Measurements from ENCODE around the gene CORO6. TPM values are rescaled to one million over a fixed set of nuclear protein-coding genes. Genes with fewer than 3 reads are reported as not detected.
A peak's percentile ranks its signal among the peaks of the same experiment; 100 is the strongest.

Gene CORO6
- total RNA-seq, 4 donors from 2014 or later, result 2.0 to 39.9 (median 6.5) TPM

DNA sequence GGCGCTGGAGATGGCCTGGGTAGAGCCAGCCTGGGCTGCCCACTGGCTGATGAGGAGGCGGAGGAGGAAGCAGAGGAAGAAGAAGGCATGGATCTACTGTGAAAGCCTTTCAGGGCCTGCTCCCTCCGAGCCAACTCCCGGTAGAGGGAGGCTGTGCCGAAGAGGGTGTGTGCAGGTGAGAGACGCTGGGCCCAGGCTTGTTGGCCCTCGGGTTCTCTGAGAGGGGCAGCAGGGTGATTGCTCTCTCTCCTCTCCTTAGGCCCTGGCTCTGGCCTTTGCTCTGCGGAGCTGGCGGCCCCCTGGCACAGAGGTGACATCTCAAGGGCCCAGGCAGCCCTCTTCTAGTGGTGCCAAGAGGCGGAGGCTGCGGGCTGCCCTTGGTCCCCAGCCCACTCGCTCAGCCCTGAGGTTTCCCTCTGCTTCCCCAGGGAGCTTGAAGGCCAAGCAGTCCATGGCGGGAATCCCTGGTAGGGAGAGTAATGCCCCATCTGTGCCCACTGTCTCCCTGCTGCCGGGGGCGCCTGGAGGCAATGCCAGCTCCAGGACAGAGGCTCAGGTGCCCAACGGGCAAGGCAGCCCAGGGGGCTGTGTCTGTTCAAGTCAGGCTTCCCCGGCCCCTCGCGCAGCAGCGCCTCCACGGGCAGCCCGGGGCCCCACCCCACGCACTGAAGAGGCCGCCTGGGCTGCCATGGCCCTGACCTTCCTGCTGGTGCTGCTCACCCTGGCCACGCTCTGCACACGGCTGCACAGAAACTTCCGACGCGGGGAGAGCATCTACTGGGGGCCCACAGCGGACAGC lies 50.6 kb downstream of the CORO6 start:
- Histone ChIP-seq H3K4me3 (peak overlapping the region; percentile 9 to 52 (median 34)), H3K27me3 (no peaks in the 10 kb centered on the region), H3K27ac (peak overlapping the region in 3 of 4 donors; percentile 3 to 59 (median 23)), H3K36me3 (peaks cover 21 to 45% (median 25%) of the 10 kb centered on the region in 3 donors), H3K4me1 (peaks cover 17 to 64% (median 23%) of the 10 kb centered on the region in 3 donors), H3K9me3 (no peaks in the 10 kb centered on the region)
- TF ChIP-seq POLR2A (IDR thresholded peaks at IDR 0.05), result no peak
- TF ChIP-seq, protein P1, sequence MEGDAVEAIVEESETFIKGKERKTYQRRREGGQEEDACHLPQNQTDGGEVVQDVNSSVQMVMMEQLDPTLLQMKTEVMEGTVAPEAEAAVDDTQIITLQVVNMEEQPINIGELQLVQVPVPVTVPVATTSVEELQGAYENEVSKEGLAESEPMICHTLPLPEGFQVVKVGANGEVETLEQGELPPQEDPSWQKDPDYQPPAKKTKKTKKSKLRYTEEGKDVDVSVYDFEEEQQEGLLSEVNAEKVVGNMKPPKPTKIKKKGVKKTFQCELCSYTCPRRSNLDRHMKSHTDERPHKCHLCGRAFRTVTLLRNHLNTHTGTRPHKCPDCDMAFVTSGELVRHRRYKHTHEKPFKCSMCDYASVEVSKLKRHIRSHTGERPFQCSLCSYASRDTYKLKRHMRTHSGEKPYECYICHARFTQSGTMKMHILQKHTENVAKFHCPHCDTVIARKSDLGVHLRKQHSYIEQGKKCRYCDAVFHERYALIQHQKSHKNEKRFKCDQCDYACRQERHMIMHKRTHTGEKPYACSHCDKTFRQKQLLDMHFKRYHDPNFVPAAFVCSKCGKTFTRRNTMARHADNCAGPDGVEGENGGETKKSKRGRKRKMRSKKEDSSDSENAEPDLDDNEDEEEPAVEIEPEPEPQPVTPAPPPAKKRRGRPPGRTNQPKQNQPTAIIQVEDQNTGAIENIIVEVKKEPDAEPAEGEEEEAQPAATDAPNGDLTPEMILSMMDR (IDR thresholded peaks at IDR 0.05), result no peak
- intact Hi-C loops (cut with DNase I), result no loop called here
- DNase-seq, result no peak
- WGBS, 2 donors, result 57 to 60% methylated on average over 4 to 6 of the region's 30 CpGs

DNA sequence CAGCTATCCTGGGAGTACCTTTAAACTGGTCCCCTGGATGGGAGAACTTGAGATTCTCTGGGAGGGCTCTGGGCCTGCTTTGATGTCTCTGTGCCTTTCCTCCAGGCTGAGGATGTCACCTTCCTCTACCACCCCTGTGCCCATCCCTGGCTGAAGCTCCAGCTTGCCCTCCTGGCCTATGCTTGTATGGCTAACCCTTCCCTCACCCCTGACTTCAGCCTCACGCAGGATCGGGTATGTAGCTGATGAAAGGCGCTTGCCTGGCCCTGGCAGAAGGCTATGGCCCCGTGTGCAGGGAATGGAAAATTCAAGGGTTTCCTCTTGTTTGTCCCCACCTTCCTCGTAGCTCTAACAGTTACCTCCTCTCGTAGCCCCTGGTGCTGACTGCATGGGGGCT lies 51.2 kb downstream of the CORO6 start:
- peaks cover 18 to 65% (median 23%) of the 10 kb centered on the region in 3 donors for H3K4me1 ChIP-seq
- H3K27ac ChIP-seq, result no peak overlapping the region
- no peak for TF ChIP-seq POLR2A (IDR thresholded peaks at IDR 0.05)
- TF ChIP-seq, protein P1 (IDR thresholded peaks at IDR 0.05), result no peak
- H3K9me3 ChIP-seq, result no peaks in the 10 kb centered on the region
- intact Hi-C loops (cut with DNase I), result no loop called here
- no peak for DNase-seq
- WGBS, 2 donors, result 74 to 80% methylated on average over 1 to 3 of the region's 6 CpGs
- peaks cover 15 to 39% (median 21%) of the 10 kb centered on the region in 3 donors for H3K36me3 ChIP-seq
- no peaks in the 10 kb centered on the region for H3K27me3 ChIP-seq
- H3K4me3 ChIP-seq, result no peak overlapping the region

DNA sequence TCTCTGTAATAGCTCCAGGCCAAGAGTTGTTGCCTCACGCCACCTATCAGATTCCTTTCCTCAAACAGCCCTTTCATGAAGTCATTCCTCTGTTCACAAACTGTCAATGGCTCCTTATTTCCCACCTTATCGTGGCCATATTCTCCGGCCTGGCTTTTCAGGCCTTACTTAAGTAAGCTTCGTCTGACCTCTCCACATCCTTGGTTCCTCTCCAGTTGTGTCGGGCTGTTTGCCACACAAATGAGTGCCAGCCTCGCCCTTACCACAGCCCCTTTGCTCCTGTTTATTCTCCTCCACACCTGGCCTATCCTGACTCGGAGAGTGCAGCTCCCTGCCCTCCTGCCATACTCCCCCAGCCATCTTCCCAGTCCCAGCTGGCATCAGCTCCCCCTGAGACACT lies 52.2 kb downstream of the CORO6 start:
- intact Hi-C loops (cut with DNase I), result no loop called here
- Histone ChIP-seq H3K4me3 (no peak overlapping the region), H3K36me3 (peaks cover 5 to 29% (median 11%) of the 10 kb centered on the region in 3 donors), H3K9me3 (no peaks in the 10 kb centered on the region), H3K4me1 (peaks cover 24 to 75% (median 31%) of the 10 kb centered on the region in 3 donors), H3K27me3 (no peaks in the 10 kb centered on the region), H3K27ac (no peak overlapping the region)
- TF ChIP-seq POLR2A (IDR thresholded peaks at IDR 0.05), result no peak
- TF ChIP-seq, protein P1 (IDR thresholded peaks at IDR 0.05), result no peak
- 61 to 79% methylated on average over 7 of the region's 7 CpGs for WGBS, 2 donors
- no peak for DNase-seq

GRCh38 chr17:29569245-29569950 lies 53.3 kb downstream of the CORO6 start:
- H3K9me3 ChIP-seq, result no peaks in the 10 kb centered on the region
- WGBS, 2 donors, result 53 to 54% methylated on average over 12 to 13 of the region's 14 CpGs

More at GRCh38 chr17:29569245-29569950, 53.3 kb downstream of the CORO6 start:
- H3K27me3 ChIP-seq, result no peaks in the 10 kb centered on the region
- peaks cover 0 to 18% (median 2%) of the 10 kb centered on the region in 3 donors for H3K36me3 ChIP-seq
- peak overlapping the region; percentile 79 to 93 (median 90) for H3K27ac ChIP-seq
- H3K4me3 ChIP-seq, result peak overlapping the region; percentile 58 to 79 (median 70)
- no peak for DNase-seq
- TF ChIP-seq, protein P1 (IDR thresholded peaks at IDR 0.05), result no peak
- no peak for TF ChIP-seq POLR2A (IDR thresholded peaks at IDR 0.05)
- intact Hi-C loops (cut with DNase I), result no loop called here
- H3K4me1 ChIP-seq, result peaks cover 24 to 86% (median 33%) of the 10 kb centered on the region in 3 donors
